H9 (cell line): ENCODE data around the gene LSM3. TPM values are rescaled to one million over a fixed set of nuclear protein-coding genes. Genes with fewer than 3 reads are reported as not detected.

Source experiments
- DNase-seq: peaks from one replicate; pipeline ENCODE4 v3.0.0-alpha.2; 2017
- H2AFZ ChIP-seq: one replicate; pipeline ENCODE4 v1.6.1; 2013; ENCODE audit warnings: mild to moderate bottlenecking, low read length, control low read depth, moderate library complexity
- H2AK5ac ChIP-seq: 2 replicates; pipeline ENCODE4 v1.6.1; 2013; ENCODE audit warnings: low read length, control low read depth, mixed read lengths; ENCODE audit not compliant: insufficient read length
- H2BK120ac ChIP-seq: one replicate; pipeline ENCODE4 v1.6.1; 2013; ENCODE audit warnings: low read depth, mild to moderate bottlenecking, low read length, control low read depth, inconsistent platforms; ENCODE audit not compliant: poor library complexity, severe bottlenecking
- H2BK12ac ChIP-seq: 2 replicates; pipeline ENCODE4 v1.6.1; 2013; ENCODE audit warnings: low read length, control low read depth, mixed read lengths, low read depth; ENCODE audit not compliant: insufficient read length
- H2BK15ac ChIP-seq: 2 replicates; pipeline ENCODE4 v1.6.1; 2013; ENCODE audit warnings: low read depth, low read length, control low read depth
- H2BK20ac ChIP-seq: one replicate; pipeline ENCODE4 v1.6.1; 2013; ENCODE audit warnings: low read depth, mild to moderate bottlenecking, low read length, control low read depth, inconsistent platforms; ENCODE audit not compliant: poor library complexity, severe bottlenecking
- H2BK5ac ChIP-seq: 2 replicates; pipeline ENCODE4 v1.6.1; 2013; ENCODE audit warnings: low read length, control low read depth, mixed read lengths; ENCODE audit not compliant: insufficient read length
- H3K14ac ChIP-seq: 2 replicates; pipeline ENCODE4 v1.6.1; 2013; ENCODE audit warnings: low read length, control low read depth; ENCODE audit not compliant: insufficient read depth
- H3K18ac ChIP-seq: 2 replicates; pipeline ENCODE4 v1.6.1; 2013; ENCODE audit warnings: low read depth, mild to moderate bottlenecking, mixed read lengths, low read length, control low read depth; ENCODE audit not compliant: insufficient read length
- H3K23ac ChIP-seq: 2 replicates; pipeline ENCODE4 v1.6.1; 2013; ENCODE audit warnings: low read length, control low read depth, mixed read lengths, low read depth; ENCODE audit not compliant: insufficient read length
- H3K23me2 ChIP-seq: 2 replicates; pipeline ENCODE4 v1.6.1; 2013; ENCODE audit warnings: low read depth, mild to moderate bottlenecking, mixed read lengths, low read length, control low read depth; ENCODE audit not compliant: insufficient read length, poor library complexity, severe bottlenecking
- H3K27ac ChIP-seq: 2 replicates; pipeline ENCODE4 v1.5.1; 2013; ENCODE audit warnings: low read length, control low read depth, mixed read lengths, low read depth; ENCODE audit not compliant: insufficient read length
- H3K27me3 ChIP-seq: 2 replicates; pipeline ENCODE4 v1.6.1; 2013; ENCODE audit warnings: low read length, control low read depth, inconsistent platforms; ENCODE audit not compliant: insufficient read depth
- H3K4ac ChIP-seq: 2 replicates; pipeline ENCODE4 v1.6.1; 2013; ENCODE audit warnings: low read depth, mild to moderate bottlenecking, control low read depth, inconsistent platforms, low read length, moderate library complexity
- H3K4me1 ChIP-seq: 2 replicates; pipeline ENCODE4 v1.6.1; 2013; ENCODE audit warnings: low read length, control low read depth, inconsistent platforms; ENCODE audit not compliant: insufficient read depth
- H3K4me2 ChIP-seq: 2 replicates; pipeline ENCODE4 v1.6.1; 2013; ENCODE audit warnings: low read length, control low read depth, mixed read lengths; ENCODE audit not compliant: insufficient read length, insufficient read depth
- H3K56ac ChIP-seq: 2 replicates; pipeline ENCODE4 v1.6.1; 2013; ENCODE audit warnings: low read depth, mild to moderate bottlenecking, mixed read lengths, low read length, control low read depth; ENCODE audit not compliant: insufficient read length
- H3K79me1 ChIP-seq: 2 replicates; pipeline ENCODE4 v1.6.1; 2013; ENCODE audit warnings: low read depth, mild to moderate bottlenecking, moderate library complexity, low read length, control low read depth, inconsistent platforms; ENCODE audit not compliant: insufficient read depth, poor library complexity, severe bottlenecking
- H3K79me2 ChIP-seq: 2 replicates; pipeline ENCODE4 v1.6.1; 2013; ENCODE audit warnings: low read length, control low read depth, inconsistent platforms; ENCODE audit not compliant: insufficient read depth
- H3K9ac ChIP-seq: 2 replicates; pipeline ENCODE4 v1.6.1; 2013; ENCODE audit warnings: low read length, control low read depth, mixed read lengths; ENCODE audit not compliant: insufficient read length; ENCODE audit errors: extremely low read depth
- H3K9me3 ChIP-seq: one replicate; pipeline ENCODE4 v1.6.1; 2013; ENCODE audit warnings: low read depth, low read length, inconsistent platforms; ENCODE audit not compliant: control insufficient read depth
- H3T11ph ChIP-seq: one replicate; pipeline ENCODE4 v1.6.1; 2013; ENCODE audit warnings: mild to moderate bottlenecking, low read length, control low read depth, inconsistent platforms
- H4K20me1 ChIP-seq: one replicate; pipeline ENCODE4 v1.6.1; 2013; ENCODE audit not compliant: control insufficient read depth, insufficient read length, insufficient read depth
- H4K5ac ChIP-seq: 2 replicates; pipeline ENCODE4 v1.6.1; 2013; ENCODE audit warnings: low read depth, mild to moderate bottlenecking, mixed read lengths, low read length, control low read depth; ENCODE audit not compliant: insufficient read length
- H4K8ac ChIP-seq: replicated peaks from 2 replicates; pipeline ENCODE4 v1.6.1; 2013; ENCODE audit warnings: low read length, control low read depth, mixed read lengths, low read depth; ENCODE audit not compliant: insufficient read length
- H4K91ac ChIP-seq: 2 replicates; pipeline ENCODE4 v1.6.1; 2013; ENCODE audit warnings: low read depth, mild to moderate bottlenecking, moderate library complexity, mixed read lengths, low read length, control low read depth; ENCODE audit not compliant: insufficient read length
- H3K27ac Mint-ChIP-seq, 3 experiments: 2 replicates in 2 of 3; 3 replicates in 1 of 3; pipeline ENCODE4 v1.8.0; 2020 to 2021; ENCODE audit warnings: mixed read lengths in 3 of 3, mild to moderate bottlenecking in 1 of 3, moderate library complexity in 1 of 3
- H3K27me3 Mint-ChIP-seq: 2 replicates; pipeline ENCODE4 v1.8.0; 2021; ENCODE audit warnings: low read depth, mild to moderate bottlenecking, moderate library complexity, mixed read lengths
- H3K36me3 Mint-ChIP-seq, 3 experiments: 2 replicates in 2 of 3; 3 replicates in 1 of 3; pipeline ENCODE4 v1.8.0; 2020 to 2021; ENCODE audit warnings: low read depth in 3 of 3, mixed read lengths in 3 of 3; ENCODE audit not compliant: insufficient read depth in 1 of 3
- H3K4me1 Mint-ChIP-seq, 2 experiments: 2 replicates each; pipeline ENCODE4 v1.8.0; 2020; ENCODE audit warnings: mixed read lengths in 2 of 2
- H3K4me3 Mint-ChIP-seq, 2 experiments: 2 replicates in 1 of 2; 3 replicates in 1 of 2; pipeline ENCODE4 v1.8.0; 2020 to 2021; ENCODE audit warnings: mild to moderate bottlenecking in 2 of 2, mixed read lengths in 2 of 2, moderate library complexity in 1 of 2
- H3K9me3 Mint-ChIP-seq, 2 experiments: 2 replicates in 1 of 2; 3 replicates in 1 of 2; pipeline ENCODE4 v1.8.0; 2020; ENCODE audit warnings: mild to moderate bottlenecking in 2 of 2, mixed read lengths in 2 of 2, moderate library complexity in 1 of 2
- CTCF ChIP-seq: fragments of 200-600 bp; sonication (generic); conservative IDR thresholded peaks from 3 replicates; pipeline ENCODE4 v1.8.0; 2021; ENCODE audit warnings: antibody characterized with exemption, mild to moderate bottlenecking
- WGBS: extraction: QIAGEN DNeasy Blood & Tissue Kit; methylation state at CpG from one replicate; pipeline ENCODE4 v1.1.7; 2013; ENCODE audit warnings: missing lambda C conversion rate, low lambda C conversion rate, mixed read lengths; ENCODE audit not compliant: insufficient read length; ENCODE audit errors: extremely low coverage; 5-methylcytosine and 5-hydroxymethylcytosine counted together
- total RNA-seq: library from RNA; stranded (reverse); gene quantifications from 2 replicates; pipeline ENCODE4 v1.2.1, GENCODE V29; 2021

The LSM3 gene
- total RNA-seq, 1 experiment from 2014 or later, result 24.4 TPM

GRCh38 chr3:14138878-14139655 is 39.5 kb upstream of the LSM3 start:
- Mint-ChIP-seq H3K4me3 (no peak overlapping the region; a peak in 1 of 5 replicates), H3K27ac (no peak overlapping the region; a peak in 1 of 7 replicates), H3K9me3 (no peaks in the 10 kb centered on the region), H3K36me3 (peaks cover 9 to 69% (median 34%) of the 10 kb centered on the region in 3 experiments; a peak in 6 of 7 replicates), H3K4me1 (peaks cover 0 to 2% of the 10 kb centered on the region in 2 experiments; a peak in 2 of 4 replicates), H3K27me3 (no peaks in the 10 kb centered on the region; the same call in 1 of the 2 replicates)
- no peak overlapping the region for H4K8ac ChIP-seq
- WGBS, result no CpG with 5 or more reads among the region's 14 CpGs
- no peak overlapping the region for H3K14ac ChIP-seq
- no peak overlapping the region for H3K18ac ChIP-seq
- no peak overlapping the region for H2BK15ac ChIP-seq
- H3K9ac ChIP-seq, result no peak overlapping the region
- H4K91ac ChIP-seq, result no peak overlapping the region
- peaks cover 2% of the 10 kb centered on the region for H4K20me1 ChIP-seq
- no peaks in the 10 kb centered on the region for H3K27me3 ChIP-seq
- no peak overlapping the region for H3K27ac ChIP-seq
- H3K4ac ChIP-seq, result no peak overlapping the region
- no peak overlapping the region for H4K5ac ChIP-seq
- H2BK120ac ChIP-seq, result no peak overlapping the region
- no peak overlapping the region for H2AK5ac ChIP-seq
- H3K56ac ChIP-seq, result no peak overlapping the region
- no peak overlapping the region for H2BK5ac ChIP-seq
- no peak for TF ChIP-seq CTCF
- H3K4me1 ChIP-seq, result no peaks in the 10 kb centered on the region
- DNase-seq, result no peak
- H3K4me2 ChIP-seq, result no peak overlapping the region
- no peaks in the 10 kb centered on the region for H3K79me2 ChIP-seq
- H3K23ac ChIP-seq, result no peak overlapping the region
- H2BK20ac ChIP-seq, result no peak overlapping the region
- H3K23me2 ChIP-seq, result no peaks in the 10 kb centered on the region
- H3T11ph ChIP-seq, result no peak overlapping the region
- H2BK12ac ChIP-seq, result no peak overlapping the region
- H3K79me1 ChIP-seq, result no peaks in the 10 kb centered on the region
- no peaks in the 10 kb centered on the region for H3K9me3 ChIP-seq
- no peak overlapping the region for H2AFZ ChIP-seq
